A172 (cell line): ENCODE measurements around the gene MUC5B. TPM values are rescaled to one million over a fixed set of nuclear protein-coding genes. Genes with fewer than 3 reads are reported as not detected.

ENCODE experiments used
- DNase-seq: peaks from one replicate; pipeline ENCODE4 v3.0.0-alpha.2; 2015; ENCODE audit warnings: low spot score
- total RNA-seq: library from RNA; depleted of rRNA; stranded (reverse); fragments of >200 nt; shearing (Covaris generic); gene quantifications from 2 replicates; pipeline ENCODE4 v1.2.3, GENCODE V29; 2014

The MUC5B gene
- total RNA-seq, 1 experiment from 2014 or later = not detected

GRCh38 chr11:1221848-1222311 lies 986 bp upstream of the MUC5B start:
- DNase-seq = no peak

GRCh38 chr11:1223346-1224110 lies 662 bp downstream of the MUC5B start:
- DNase-seq = no peak

- no peak for DNase-seq
These were observed 1.2 kb downstream of the MUC5B start for GRCh38 chr11:1224111-1224490.

- DNase-seq = no peak
These were observed 1.9 kb downstream of the MUC5B start for GRCh38 chr11:1224491-1225385.

- DNase-seq = no peak
These were observed 2.7 kb downstream of the MUC5B start for GRCh38 chr11:1225386-1226225.

- no peak for DNase-seq
These were observed 3.5 kb downstream of the MUC5B start for GRCh38 chr11:1226226-1226985.

- DNase-seq = no peak
These were observed 4.2 kb downstream of the MUC5B start for GRCh38 chr11:1226986-1227550.

- no peak for DNase-seq
These were observed 4.8 kb downstream of the MUC5B start for GRCh38 chr11:1227551-1228100.

- no peak for DNase-seq
These were observed 5.4 kb downstream of the MUC5B start for GRCh38 chr11:1228101-1228821.

GRCh38 chr11:1228921-1229451 lies 6.1 kb downstream of the MUC5B start:
- DNase-seq = no peak

- DNase-seq = no peak
These were observed 6.7 kb downstream of the MUC5B start for GRCh38 chr11:1229471-1230120.

GRCh38 chr11:1230121-1230455 lies 7.2 kb downstream of the MUC5B start:
- DNase-seq = no peak

- no peak for DNase-seq
These were observed 7.9 kb downstream of the MUC5B start for GRCh38 chr11:1230456-1231395.

GRCh38 chr11:1231396-1232020 lies 8.6 kb downstream of the MUC5B start:
- DNase-seq = no peak

GRCh38 chr11:1232021-1232882 lies 9.4 kb downstream of the MUC5B start:
- DNase-seq = no peak

- no peak for DNase-seq
These were observed 10.0 kb downstream of the MUC5B start for GRCh38 chr11:1232883-1233321.
